PC-3 (cell line): Measurements from ENCODE around the gene C1QL1.

Experiments used
- CTCF ChIP-seq: fragments of 300-600 bp; sonication (generic); conservative IDR thresholded peaks from 2 replicates; pipeline ENCODE4 v1.5.1; 2017; ENCODE audit warnings: antibody characterized with exemption, low read depth, mild to moderate bottlenecking, low read length
- EZH2phosphoT487 ChIP-seq: fragments of 300-600 bp; sonication (generic); IDR thresholded peaks from 2 replicates; pipeline ENCODE4 v1.6.1; 2018; ENCODE audit warnings: mild to moderate bottlenecking, antibody characterized with exemption, low read length, borderline replicate concordance

- TF ChIP-seq EZH2phosphoT487 (no peak), CTCF (no peak)
Measured at GRCh38 chr17:44966348-44967025, 1.6 kb downstream of the C1QL1 start.
